IMR-90 (cell line): ENCODE results near the gene SDK1. TPM values are rescaled to one million over a fixed set of nuclear protein-coding genes. Genes with fewer than 3 reads are reported as not detected.

ENCODE experiments used
- ATAC-seq: fragments of 200-7000 bp; cut with Tn5 transposase; 2 replicates; pipeline ENCODE4 v1.9.1; 2020; ENCODE audit warnings: low read depth, mild to moderate bottlenecking, moderate library complexity
- BruUV-seq: library from RNA; stranded (reverse); fragments of 400-500 nt; replicated peaks from 2 replicates; lab custom pipeline; 2021; lab: Mats Ljungman, UMichigan
- CTCF ChIA-PET: fragments of 300-600 bp; formaldehyde crosslinking; extraction: SDS; loops from one replicate; lab custom pipeline; 2021; ENCODE audit warnings: antibody characterized with exemption; lab: Yijun Ruan, JAX
- POLR2A ChIA-PET: fragments of 300-600 bp; sonication (Branson Sonifier 250); formaldehyde crosslinking; loops from one replicate; lab custom pipeline; 2022; ENCODE audit warnings: antibody characterized with exemption; ENCODE audit not compliant: unreplicated experiment; lab: Charles Lee
- DNase-seq: peaks from one replicate; pipeline ENCODE4 v3.0.0; 2013
- H2AFZ ChIP-seq: replicated peaks from 2 replicates; pipeline ENCODE3; 2013; ENCODE audit warnings: low read length, mild to moderate bottlenecking; ENCODE audit not compliant: poor library complexity
- H2AK5ac ChIP-seq: 2 replicates; pipeline ENCODE4 v1.6.1; 2013; ENCODE audit warnings: low read depth, low read length, inconsistent platforms
- H2AK9ac ChIP-seq: replicated peaks from 2 replicates; pipeline ENCODE3; 2013; ENCODE audit warnings: mild to moderate bottlenecking, low read depth, low read length, moderate library complexity; ENCODE audit not compliant: poor library complexity
- H2BK120ac ChIP-seq: 2 replicates; pipeline ENCODE4 v1.6.1; 2013; ENCODE audit warnings: low read depth, low read length, inconsistent platforms
- H2BK15ac ChIP-seq: 3 replicates; pipeline ENCODE4 v1.6.1; 2013; ENCODE audit warnings: low read depth, low read length, inconsistent platforms
- H2BK20ac ChIP-seq: 2 replicates; pipeline ENCODE4 v1.6.1; 2013; ENCODE audit warnings: low read depth, mild to moderate bottlenecking, inconsistent platforms, low read length, moderate library complexity
- H2BK5ac ChIP-seq: 2 replicates; pipeline ENCODE4 v1.6.1; 2013; ENCODE audit warnings: mild to moderate bottlenecking, low read depth, low read length, inconsistent platforms; ENCODE audit not compliant: poor library complexity, severe bottlenecking
- H3K14ac ChIP-seq: replicated peaks from 2 replicates; pipeline ENCODE4 v1.6.1; 2013; ENCODE audit warnings: low read depth, low read length, inconsistent platforms
- H3K18ac ChIP-seq: 2 replicates; pipeline ENCODE4 v1.6.1; 2013; ENCODE audit warnings: low read depth, low read length, control low read depth
- H3K23ac ChIP-seq: 2 replicates; pipeline ENCODE4 v1.6.1; 2013; ENCODE audit warnings: low read depth, low read length, inconsistent platforms
- H3K27ac ChIP-seq: 2 replicates; pipeline ENCODE4 v1.5.1; 2013; ENCODE audit warnings: mild to moderate bottlenecking, control low read depth, low read length; ENCODE audit not compliant: insufficient read depth
- H3K27me3 ChIP-seq: 2 replicates; pipeline ENCODE4 v1.6.1; 2013; ENCODE audit warnings: low read length; ENCODE audit not compliant: control insufficient read depth, insufficient read depth
- H3K36me3 ChIP-seq: 2 replicates; pipeline ENCODE4 v1.6.1; 2013; ENCODE audit warnings: low read length, mixed read lengths; ENCODE audit not compliant: control insufficient read depth, insufficient read depth
- H3K4ac ChIP-seq: 2 replicates; pipeline ENCODE4 v1.6.1; 2013; ENCODE audit warnings: low read depth, low read length, inconsistent platforms
- H3K4me1 ChIP-seq: 2 replicates; pipeline ENCODE4 v1.6.1; 2013; ENCODE audit warnings: low read length, mixed read lengths; ENCODE audit not compliant: control insufficient read depth, insufficient read depth
- H3K4me2 ChIP-seq: 2 replicates; pipeline ENCODE4 v1.6.1; 2013; ENCODE audit warnings: low read depth, mild to moderate bottlenecking, control low read depth, low read length, moderate library complexity
- H3K4me3 ChIP-seq: 2 replicates; pipeline ENCODE4 v1.5.1; 2013; ENCODE audit warnings: low read depth, mild to moderate bottlenecking, control low read depth, low read length, moderate library complexity; ENCODE audit not compliant: insufficient read depth
- H3K56ac ChIP-seq: 2 replicates; pipeline ENCODE4 v1.6.1; 2013; ENCODE audit warnings: low read length, inconsistent platforms; ENCODE audit not compliant: insufficient read depth; ENCODE audit errors: extremely low read depth
- H3K79me1 ChIP-seq, 2 experiments: 2 replicates each; pipeline ENCODE4 v1.6.1; 2013; ENCODE audit warnings: low read length in 2 of 2, inconsistent platforms in 1 of 2, low read depth in 1 of 2
- H3K9ac ChIP-seq: 2 replicates; pipeline ENCODE4 v1.6.1; 2013; ENCODE audit warnings: low read depth, low read length, control low read depth
- H3K9me1 ChIP-seq: 2 replicates; pipeline ENCODE4 v1.6.1; 2013; ENCODE audit warnings: low read length, inconsistent platforms; ENCODE audit not compliant: insufficient read depth
- H3K9me3 ChIP-seq: 2 replicates; pipeline ENCODE4 v1.6.1; 2013; ENCODE audit warnings: low read length; ENCODE audit not compliant: control insufficient read depth, insufficient read depth
- H4K20me1 ChIP-seq: 2 replicates; pipeline ENCODE4 v1.6.1; 2013; ENCODE audit warnings: low read length, inconsistent platforms; ENCODE audit not compliant: insufficient read depth
- H4K5ac ChIP-seq: 2 replicates; pipeline ENCODE4 v1.6.1; 2013; ENCODE audit warnings: mild to moderate bottlenecking, low read depth, low read length, control low read depth
- H4K8ac ChIP-seq, 2 experiments: 2 replicates each; pipeline ENCODE4 v1.6.1; 2013; ENCODE audit warnings: low read depth in 2 of 2, low read length in 2 of 2, control low read depth in 1 of 2, inconsistent platforms in 1 of 2
- H4K91ac ChIP-seq: 2 replicates; pipeline ENCODE4 v1.6.1; 2013; ENCODE audit warnings: low read depth, low read length, inconsistent platforms; ENCODE audit not compliant: insufficient read depth
- BHLHE40 ChIP-seq: fragments of 150-350 bp; IDR thresholded peaks from 2 replicates; pipeline ENCODE4 v1.6.1; 2016; ENCODE audit warnings: mild to moderate bottlenecking, low read depth, low read length
- CEBPB ChIP-seq: IDR thresholded peaks from 2 replicates; pipeline ENCODE4 v1.6.1; 2012; ENCODE audit warnings: low read depth, low read length, improper control_type of control experiment
- CHD1 ChIP-seq: IDR thresholded peaks from 2 replicates; pipeline ENCODE4 v1.6.1; 2012; ENCODE audit warnings: low read depth, low read length, improper control_type of control experiment
- CTCF ChIP-seq: conservative IDR thresholded peaks from 2 replicates; pipeline ENCODE4 v1.5.1; 2012; ENCODE audit warnings: mild to moderate bottlenecking, low read depth, low read length, improper control_type of control experiment
- ELK1 ChIP-seq: fragments of 150-350 bp; IDR thresholded peaks from 2 replicates; pipeline ENCODE4 v1.6.1; 2016; ENCODE audit warnings: low read depth, mild to moderate bottlenecking, low read length, moderate library complexity, borderline replicate concordance
- FOS ChIP-seq: fragments of 150-350 bp; IDR thresholded peaks from 2 replicates; pipeline ENCODE4 v1.6.1; 2016; ENCODE audit warnings: low read depth, low read length
- MAFK ChIP-seq: IDR thresholded peaks from 2 replicates; pipeline ENCODE4 v1.6.1; 2012; ENCODE audit warnings: low read depth, low read length, improper control_type of control experiment
- MAZ ChIP-seq: IDR thresholded peaks from 2 replicates; pipeline ENCODE4 v1.6.1; 2012; ENCODE audit warnings: low read depth, mild to moderate bottlenecking, low read length, improper control_type of control experiment, moderate library complexity, borderline replicate concordance
- MXI1 ChIP-seq: IDR thresholded peaks from 2 replicates; pipeline ENCODE4 v1.6.1; 2012; ENCODE audit warnings: low read depth, mild to moderate bottlenecking, low read length, moderate library complexity, borderline replicate concordance
- NFE2L2 ChIP-seq: fragments of 150-350 bp; IDR thresholded peaks from 2 replicates; pipeline ENCODE4 v1.6.1; 2016; ENCODE audit warnings: low read depth, mild to moderate bottlenecking, low read length
- POLR2A ChIP-seq: IDR thresholded peaks from 2 replicates; pipeline ENCODE4 v1.6.1; 2012; ENCODE audit warnings: mild to moderate bottlenecking, low read depth, low read length
- RAD21 ChIP-seq: IDR thresholded peaks from 2 replicates; pipeline ENCODE4 v1.6.1; 2012; ENCODE audit warnings: low read length, improper control_type of control experiment
- RCOR1 ChIP-seq: IDR thresholded peaks from 2 replicates; pipeline ENCODE4 v1.6.1; 2012; ENCODE audit warnings: mild to moderate bottlenecking, low read length, improper control_type of control experiment; ENCODE audit not compliant: insufficient replicate concordance
- RFX5 ChIP-seq: IDR thresholded peaks from 2 replicates; pipeline ENCODE4 v1.8.0; 2012; ENCODE audit warnings: low read depth, mild to moderate bottlenecking, low read length, moderate library complexity
- SMC3 ChIP-seq: fragments of 150-350 bp; IDR thresholded peaks from 2 replicates; pipeline ENCODE4 v1.6.1; 2016; ENCODE audit warnings: low read depth, mild to moderate bottlenecking, antibody characterized with exemption, low read length, moderate library complexity
- USF2 ChIP-seq: fragments of 150-350 bp; IDR thresholded peaks from 2 replicates; pipeline ENCODE4 v1.6.1; 2017; ENCODE audit warnings: mild to moderate bottlenecking, antibody characterized with exemption, low read length, low read depth
- WGBS, 2 experiments: methylation state at CpG; one replicate each; pipeline versions ENCODE4 v1.1.5 to v1.1.7; 2013; ENCODE audit warnings: missing lambda C conversion rate in 2 of 2; ENCODE audit not compliant: insufficient read length in 1 of 2; ENCODE audit errors: extremely low coverage in 2 of 2; 5-methylcytosine and 5-hydroxymethylcytosine counted together
- dilution Hi-C: fragments of 300-500 bp; cut with HindIII; formaldehyde crosslinking; loops from one replicate; pipeline ENCODE4 v1.14.3; 2018; ENCODE audit warnings: low sequenced_read_pairs; ENCODE audit not compliant: unreplicated experiment
- in situ Hi-C: fragments of 300-500 bp; cut with MboI; formaldehyde crosslinking; loops from 3 replicates; pipeline ENCODE4 v1.14.3; 2019; ENCODE audit warnings: low sequenced_read_pairs, inconsistent platforms, mixed read lengths
- intact Hi-C: fragments of 100-400 bp; cut with micrococcal nuclease; formaldehyde crosslinking; loops from 2 replicates; pipeline ENCODE4 v1.10.0; 2022
- polyA plus RNA-seq, 3 experiments: library from polyadenylated mRNA; depleted of rRNA; stranded (reverse); fragments of >200 nt; gene quantifications; 2 replicates each; pipeline ENCODE4 v1.2.3, GENCODE V29; 2012; ENCODE audit warnings: low replicate concordance in 1 of 3
- total RNA-seq: library from RNA; depleted of rRNA; stranded (reverse); fragments of >200 nt; gene quantifications from 2 replicates; pipeline ENCODE4 v1.2.3, GENCODE V29; 2012

SDK1 gene
- total and polyA plus RNA-seq, 2 of the 4 experiments (the other 2 are of a cell fraction) = 1.5 to 1.6 TPM

GRCh38 chr7:3434611-3435010, 133.6 kb downstream of the SDK1 start:
- POLR2A ChIA-PET = interaction anchor here (0.6 kb wide), 1 partner anchor 186 kb away, joined by 3 read pairs; no protein-coding TSS in a partner anchor
- no peak overlapping the region for H2BK5ac ChIP-seq

More at GRCh38 chr7:3434611-3435010, 133.6 kb downstream of the SDK1 start:
- dilution Hi-C loops = no loop called here
- Histone ChIP-seq H3K4ac (no peak overlapping the region), H3K9me3 (no peaks in the 10 kb centered on the region), H2BK120ac (no peak overlapping the region), H4K20me1 (no peaks in the 10 kb centered on the region), H3K4me2 (no peak overlapping the region), H2AK5ac (0 out of 2 replicates have a peak overlapping the region, but pooled peaks have one; percentile 58), H2AFZ (no peak overlapping the region), H3K56ac (no peak overlapping the region), H3K79me1 (no peaks in the 10 kb centered on the region), H3K4me1 (peaks cover 6% of the 10 kb centered on the region), H2BK15ac (no peak overlapping the region), H3K4me3 (no peak overlapping the region), H3K23ac (no peak overlapping the region), H2BK20ac (no peak overlapping the region), H3K9ac (no peak overlapping the region), H3K27ac (no peak overlapping the region), H4K8ac (no peak overlapping the region), H3K9me1 (peaks cover 3% of the 10 kb centered on the region), H3K36me3 (no peaks in the 10 kb centered on the region), H2AK9ac (no peak overlapping the region), H3K14ac (no peak overlapping the region), H3K27me3 (no peaks in the 10 kb centered on the region), H4K5ac (no peak overlapping the region), H3K18ac (no peak overlapping the region), H4K91ac (no peak overlapping the region)
- no CpG with 5 or more reads among the region's 4 CpGs for WGBS, 2 experiments
- in situ Hi-C loops = no loop called here
- intact Hi-C loops = loop anchor here (10.0 kb wide), 2 partner anchors 130 to 570 kb away; partner anchors contain the start of gene SDK1
- ATAC-seq (no peak), DNase-seq (no peak)
- BruUV-seq = no TSS peak
- TF ChIP-seq FOS (no peak), SMC3 (no peak), POLR2A (no peak), MAFK (no peak), RCOR1 (no peak), RAD21 (no peak), MXI1 (no peak), MAZ (no peak), CTCF (no peak), RFX5 (no peak), BHLHE40 (no peak), ELK1 (no peak), CEBPB (no peak), USF2 (no peak), CHD1 (no peak), NFE2L2 (no peak)
- CTCF ChIA-PET = no interaction called here
